Measurements from ENCODE around the gene RFESD. TPM values are rescaled to one million over a fixed set of nuclear protein-coding genes. Genes with fewer than 3 reads are reported as not detected.

RFESD gene
- total and polyA plus RNA-seq, 2 experiments from 2014 or later, result 1.6 to 2.3 TPM

DNA sequence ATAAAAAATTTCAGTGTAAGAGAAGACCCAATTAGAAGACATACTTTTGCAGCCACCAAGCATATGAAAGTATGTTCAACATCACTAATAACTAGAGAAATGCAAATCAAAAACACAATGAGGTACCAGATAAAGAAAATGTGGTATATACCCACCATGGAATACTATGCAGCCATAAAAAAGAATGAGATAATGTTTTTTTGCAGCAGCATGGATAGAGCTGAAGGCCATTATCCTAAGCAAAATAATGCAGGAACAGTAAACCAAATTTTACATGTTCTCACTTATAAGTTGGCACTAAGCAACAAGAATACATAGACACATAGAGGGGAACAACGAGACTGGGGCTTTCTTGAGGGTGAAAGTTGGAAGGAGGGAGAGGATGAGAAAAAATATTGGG, 43.1 kb downstream of the RFESD start:
- Histone ChIP-seq H3K9me2 (replicated peaks; ENCODE audit: insufficient read depth) (no peaks in the 10 kb centered on the region), H3K27me3 (no peaks in the 10 kb centered on the region), H3K27ac (no peak overlapping the region), H2AFZ (no peak overlapping the region), H3K9me3 (ENCODE audit: low read depth) (no peaks in the 10 kb centered on the region), H3K4me2 (no peak overlapping the region), H3K4me1 (ENCODE audit: insufficient read depth) (no peaks in the 10 kb centered on the region), H4K20me1 (ENCODE audit: insufficient read depth, poor library complexity, severe bottlenecking) (no peaks in the 10 kb centered on the region), H3K79me2 (no peaks in the 10 kb centered on the region), H3K4me3 (no peak overlapping the region), H3K36me3 (replicated peaks; ENCODE audit: insufficient read depth, low read depth) (no peaks in the 10 kb centered on the region)
- WGBS (ENCODE audit: low lambda C conversion rate, missing lambda C conversion rate), result 93% methylated on average over 1 of the region's 1 CpG
- TF ChIP-seq CTCF (IDR thresholded peaks at IDR 0.05; ENCODE audit: poor library complexity) (no peak), EZH2phosphoT487 (IDR thresholded peaks at IDR 0.05; ENCODE audit: low read depth, severe bottlenecking, unreplicated experiment) (no peak), EZH2 (IDR thresholded peaks at IDR 0.05; ENCODE audit: borderline replicate concordance) (no peak)
- DNase-seq (ENCODE audit: low spot score), result no peak

- TF ChIP-seq CTCF (IDR thresholded peaks at IDR 0.05; ENCODE audit: poor library complexity) (no peak), EZH2phosphoT487 (IDR thresholded peaks at IDR 0.05; ENCODE audit: low read depth, severe bottlenecking, unreplicated experiment) (no peak), EZH2 (IDR thresholded peaks at IDR 0.05; ENCODE audit: borderline replicate concordance) (no peak)
- no peak for DNase-seq (ENCODE audit: low spot score)
- Histone ChIP-seq H3K9me3 (ENCODE audit: low read depth) (no peaks in the 10 kb centered on the region), H3K36me3 (replicated peaks; ENCODE audit: insufficient read depth, low read depth) (no peaks in the 10 kb centered on the region), H3K4me1 (ENCODE audit: insufficient read depth) (no peaks in the 10 kb centered on the region), H3K27ac (no peak overlapping the region), H4K20me1 (ENCODE audit: insufficient read depth, poor library complexity, severe bottlenecking) (no peaks in the 10 kb centered on the region), H3K4me2 (no peak overlapping the region), H2AFZ (no peak overlapping the region), H3K27me3 (no peaks in the 10 kb centered on the region), H3K79me2 (no peaks in the 10 kb centered on the region), H3K4me3 (no peak overlapping the region), H3K9me2 (replicated peaks; ENCODE audit: insufficient read depth) (no peaks in the 10 kb centered on the region)
These were observed 43.8 kb downstream of the RFESD start for GRCh38 chr5:95690333-95690732.

GRCh38 chr5:95697781-95698681, 51.5 kb downstream of the RFESD start:
- DNase-seq (ENCODE audit: low spot score), result peak; percentile 26

More at GRCh38 chr5:95697781-95698681, 51.5 kb downstream of the RFESD start:
- no peak overlapping the region for H3K4me3 ChIP-seq
- no peak overlapping the region for H2AFZ ChIP-seq
- H3K4me2 ChIP-seq, result peak overlapping the region; percentile 58
- 24% methylated on average over 7 of the region's 7 CpGs for WGBS (ENCODE audit: low lambda C conversion rate, missing lambda C conversion rate)
- H3K27ac ChIP-seq, result peak overlapping the region; percentile 39
- H3K27me3 ChIP-seq, result no peaks in the 10 kb centered on the region
- H3K79me2 ChIP-seq, result no peaks in the 10 kb centered on the region
- H3K36me3 ChIP-seq (replicated peaks; ENCODE audit: insufficient read depth, low read depth), result no peaks in the 10 kb centered on the region
- H4K20me1 ChIP-seq (ENCODE audit: insufficient read depth, poor library complexity, severe bottlenecking), result no peaks in the 10 kb centered on the region
- no peak for TF ChIP-seq EZH2phosphoT487 (IDR thresholded peaks at IDR 0.05; ENCODE audit: low read depth, severe bottlenecking, unreplicated experiment)
- no peak for TF ChIP-seq EZH2 (IDR thresholded peaks at IDR 0.05; ENCODE audit: borderline replicate concordance)
- TF ChIP-seq CTCF (IDR thresholded peaks at IDR 0.05; ENCODE audit: poor library complexity), result no peak
- H3K9me2 ChIP-seq (replicated peaks; ENCODE audit: insufficient read depth), result no peaks in the 10 kb centered on the region
- peaks cover 6% of the 10 kb centered on the region for H3K4me1 ChIP-seq (ENCODE audit: insufficient read depth)
- H3K9me3 ChIP-seq (ENCODE audit: low read depth), result no peaks in the 10 kb centered on the region
